ENCODE data around the gene KRTAP1-3.

The KRTAP1-3 gene

DNA sequence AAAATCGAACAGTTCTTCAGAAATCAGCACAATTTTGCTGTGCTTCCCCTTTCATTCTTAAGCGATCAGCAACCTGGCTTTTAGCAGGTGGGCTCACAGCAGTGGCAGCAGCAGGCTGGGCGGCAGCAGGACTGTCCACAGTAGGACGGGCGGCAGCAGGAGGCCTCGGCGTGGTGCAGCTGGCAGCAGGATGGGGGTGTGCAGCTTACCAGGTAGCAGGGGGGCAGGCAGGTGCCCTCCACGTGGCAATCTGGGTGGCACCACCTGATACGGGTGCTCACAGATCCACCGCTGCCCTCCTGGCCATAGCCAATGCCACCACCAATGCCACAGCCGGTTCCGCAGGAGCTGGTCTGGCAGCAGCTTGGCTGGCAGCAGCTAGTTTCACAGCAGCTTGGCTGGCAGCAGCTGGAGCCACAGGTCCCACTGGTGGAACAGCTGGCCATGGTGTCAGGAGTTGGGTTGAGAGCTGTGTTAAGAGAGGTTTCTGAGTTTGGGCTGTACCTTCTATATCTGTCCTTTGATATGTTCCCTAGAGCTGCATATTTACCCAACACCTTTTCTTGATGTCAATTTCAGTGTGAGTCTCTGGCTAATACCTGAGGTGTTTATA, 4.9 kb downstream of the KRTAP1-3 start, which contains the start of gene KRTAP1-4:
Gene KRTAP1-4 (minus strand): TSS at position 563 of the 613 bp plus-strand sequence. CDS start 117 bp downstream, at position 446.
- DNase-seq, result no peak
- Mint-ChIP-seq H3K36me3 (ENCODE audit: low read depth) (no peaks in the 10 kb centered on the region), H3K27me3 (peaks cover 49% of the 10 kb centered on the region), H3K4me1 (ENCODE audit: low read depth) (no peaks in the 10 kb centered on the region), H3K9me3 (no peaks in the 10 kb centered on the region), H3K27ac (no peak within 1 kb of the TSS), H3K4me3 (no peak within 1 kb of the TSS)

DNA sequence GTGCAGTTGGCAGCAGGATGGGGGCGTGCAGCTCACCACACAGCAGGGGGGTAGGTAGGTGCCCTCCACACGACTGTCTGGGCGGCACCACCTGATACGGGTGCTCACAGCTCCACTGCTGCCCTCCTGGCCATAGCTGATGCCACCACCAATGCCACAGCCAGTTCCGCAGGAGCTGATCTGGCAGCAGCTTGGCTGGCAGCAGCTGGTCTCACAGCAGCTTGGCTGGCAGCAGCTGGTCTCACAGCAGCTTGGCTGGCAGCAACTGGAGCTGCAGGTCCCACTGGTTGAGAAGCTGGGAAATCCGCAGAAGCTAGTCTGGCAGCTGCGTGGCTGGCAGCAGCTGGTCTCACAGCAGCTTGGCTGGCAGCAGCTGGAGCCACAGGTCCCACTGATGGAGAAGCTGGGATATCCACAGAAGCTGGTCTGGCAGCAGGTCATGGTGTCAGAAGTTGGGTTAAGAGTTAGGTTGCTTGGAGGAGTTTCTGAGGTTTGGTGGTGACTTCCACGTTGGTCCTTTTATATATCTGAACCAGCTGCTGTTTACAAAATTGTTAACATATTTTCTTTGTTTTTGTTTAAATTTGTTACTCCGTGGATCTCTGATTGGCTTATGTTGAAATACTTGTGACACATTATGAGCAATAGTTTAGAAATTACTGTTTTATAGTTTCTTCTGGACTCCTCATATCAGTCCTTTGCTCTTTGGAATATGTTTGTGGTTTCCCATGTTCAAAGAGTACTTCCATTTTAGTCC, 7.8 kb downstream of the KRTAP1-3 start, which contains the start of gene KRTAP1-5:
Gene KRTAP1-5 (minus strand): TSS at position 494 of the 757 bp plus-strand sequence. CDS start 53 bp downstream, at position 441.
- H3K4me1 Mint-ChIP-seq (ENCODE audit: low read depth), result no peaks in the 10 kb centered on the region
- H3K27ac Mint-ChIP-seq, result no peak within 1 kb of the TSS
- no peak within 1 kb of the TSS for H3K4me3 Mint-ChIP-seq
- H3K36me3 Mint-ChIP-seq (ENCODE audit: low read depth), result no peaks in the 10 kb centered on the region
- DNase-seq, result no peak
- H3K9me3 Mint-ChIP-seq, result no peaks in the 10 kb centered on the region
- H3K27me3 Mint-ChIP-seq, result peaks cover 53% of the 10 kb centered on the region

DNA sequence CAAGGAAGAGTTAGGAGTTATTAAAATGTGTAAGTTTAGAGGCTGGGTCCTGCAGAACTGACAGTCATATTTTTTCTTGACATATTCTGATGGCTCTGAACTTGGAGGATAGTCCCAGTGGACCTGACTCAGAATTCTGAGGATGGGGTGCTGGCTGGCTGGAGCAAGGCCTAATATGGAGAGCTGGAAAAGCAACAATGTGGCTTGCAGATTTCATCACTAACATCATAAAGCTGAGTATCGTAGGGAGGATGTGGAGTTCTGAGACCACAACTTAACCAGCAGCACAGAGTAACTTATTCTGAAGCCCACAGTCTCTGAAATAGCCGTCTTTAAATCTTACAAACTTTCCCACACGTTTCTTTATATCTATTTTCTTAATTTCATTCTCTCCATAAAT, 10.0 kb downstream of the KRTAP1-3 start:
- H3K36me3 Mint-ChIP-seq (ENCODE audit: low read depth), result no peaks in the 10 kb centered on the region
- no peak for DNase-seq
- no peak overlapping the region for H3K4me3 Mint-ChIP-seq
- H3K4me1 Mint-ChIP-seq (ENCODE audit: low read depth), result no peaks in the 10 kb centered on the region
- H3K27me3 Mint-ChIP-seq, result peaks cover 49% of the 10 kb centered on the region
- H3K9me3 Mint-ChIP-seq, result no peaks in the 10 kb centered on the region
- H3K27ac Mint-ChIP-seq, result no peak overlapping the region

DNA sequence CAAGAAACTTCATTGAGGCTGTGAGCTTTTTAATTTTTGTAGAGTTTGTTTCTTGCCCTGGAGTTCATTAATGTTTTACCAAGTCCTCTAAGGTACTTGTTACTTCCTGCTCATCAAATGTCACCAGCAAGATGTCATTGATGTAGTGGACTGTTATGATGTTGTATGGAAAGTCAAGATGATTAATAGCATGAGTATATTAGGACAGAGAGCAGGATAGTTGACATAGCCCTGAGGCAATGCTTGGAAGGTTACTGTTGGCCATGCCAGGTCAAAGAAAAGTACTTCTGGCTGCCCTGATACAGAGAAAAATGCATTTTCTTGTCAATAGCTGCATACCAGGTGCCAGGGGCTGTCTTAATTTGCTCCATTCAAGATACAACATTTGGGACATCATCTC, 14.3 kb downstream of the KRTAP1-3 start:
- Mint-ChIP-seq H3K9me3 (no peaks in the 10 kb centered on the region), H3K27ac (no peak overlapping the region), H3K4me3 (no peak overlapping the region), H3K27me3 (peaks cover 28% of the 10 kb centered on the region), H3K4me1 (ENCODE audit: low read depth) (no peaks in the 10 kb centered on the region), H3K36me3 (ENCODE audit: low read depth) (no peaks in the 10 kb centered on the region)
- no peak for DNase-seq

DNA sequence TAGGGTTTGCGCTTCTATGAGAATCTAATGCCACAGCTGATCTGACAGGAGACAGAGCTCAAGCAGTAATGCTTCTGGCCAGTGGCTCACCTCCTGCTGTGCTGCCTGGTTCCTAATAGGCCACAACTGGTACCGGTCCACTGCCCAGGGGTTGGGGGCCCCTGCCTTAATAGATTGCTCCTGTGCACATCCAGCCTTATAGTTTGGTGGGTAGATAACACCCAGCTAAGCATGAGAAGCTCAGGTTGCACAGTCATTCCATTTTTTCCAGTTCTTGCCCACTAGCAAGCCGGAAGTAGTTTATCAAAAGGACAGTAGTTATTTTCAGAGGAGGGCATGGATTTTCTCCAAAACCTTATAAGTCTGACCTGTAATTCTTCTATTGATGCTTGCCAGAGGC, 15.3 kb downstream of the KRTAP1-3 start:
- Mint-ChIP-seq H3K4me3 (no peak overlapping the region), H3K4me1 (ENCODE audit: low read depth) (no peaks in the 10 kb centered on the region), H3K9me3 (no peaks in the 10 kb centered on the region), H3K36me3 (ENCODE audit: low read depth) (no peaks in the 10 kb centered on the region), H3K27me3 (peaks cover 26% of the 10 kb centered on the region), H3K27ac (no peak overlapping the region)
- no peak for DNase-seq

DNA sequence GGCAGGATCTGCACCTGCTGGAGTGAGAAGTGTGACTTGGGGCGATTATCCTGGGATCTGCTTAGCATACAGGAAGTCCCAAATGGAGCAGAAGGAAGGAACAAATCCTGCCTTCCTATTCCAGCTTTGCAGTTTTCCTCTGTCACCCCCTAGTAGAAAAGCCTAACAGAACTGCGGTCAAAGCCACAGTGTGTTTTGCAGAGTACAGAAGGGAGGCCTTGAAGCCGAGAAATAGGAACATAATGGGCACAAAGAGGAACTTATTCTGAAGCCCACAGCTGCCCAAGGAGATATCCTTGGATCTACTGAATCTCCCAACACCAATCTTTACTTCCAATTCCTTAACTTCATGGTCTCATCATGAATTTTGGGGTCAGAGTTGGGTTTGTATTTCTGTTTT, 16.1 kb downstream of the KRTAP1-3 start:
- H3K36me3 Mint-ChIP-seq (ENCODE audit: low read depth), result no peaks in the 10 kb centered on the region
- DNase-seq, result no peak
- H3K27ac Mint-ChIP-seq, result no peak overlapping the region
- H3K4me1 Mint-ChIP-seq (ENCODE audit: low read depth), result no peaks in the 10 kb centered on the region
- H3K9me3 Mint-ChIP-seq, result no peaks in the 10 kb centered on the region
- H3K4me3 Mint-ChIP-seq, result no peak overlapping the region
- peaks cover 26% of the 10 kb centered on the region for H3K27me3 Mint-ChIP-seq

DNA sequence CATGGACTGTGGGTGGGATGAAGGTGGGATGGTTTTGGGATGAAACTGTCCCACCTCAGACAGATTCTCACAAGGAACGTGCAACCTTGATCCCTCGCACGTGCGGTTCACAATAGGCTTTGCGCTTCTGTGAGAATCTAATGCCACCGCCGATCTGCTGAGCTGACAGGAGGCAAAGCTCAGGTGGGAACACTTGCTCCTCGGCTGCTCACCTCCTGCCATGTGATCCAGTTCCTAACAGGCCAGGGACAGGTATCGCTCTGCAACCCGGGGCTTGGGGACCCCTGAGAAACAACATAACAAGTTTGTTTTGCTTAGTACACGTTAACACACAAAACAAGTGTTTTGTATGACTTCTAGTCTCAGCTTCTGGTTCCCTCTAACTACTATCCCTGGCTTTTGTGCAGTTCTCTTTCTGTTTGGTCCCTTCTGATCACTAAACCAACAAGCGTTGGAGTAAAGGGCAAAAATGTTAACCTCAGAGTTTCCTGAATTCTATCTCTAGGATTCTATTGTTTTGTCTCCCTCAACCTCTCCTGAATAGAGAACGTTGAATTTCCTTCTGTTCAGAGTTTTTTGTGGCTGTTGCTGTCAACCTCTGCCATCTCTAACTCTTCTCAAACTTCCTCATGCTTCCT, 18.0 kb downstream of the KRTAP1-3 start:
- no peak for DNase-seq
- Mint-ChIP-seq H3K27me3 (peaks cover 13% of the 10 kb centered on the region), H3K4me1 (ENCODE audit: low read depth) (no peaks in the 10 kb centered on the region), H3K9me3 (no peaks in the 10 kb centered on the region), H3K36me3 (ENCODE audit: low read depth) (no peaks in the 10 kb centered on the region), H3K27ac (no peak overlapping the region), H3K4me3 (no peak overlapping the region)

DNA sequence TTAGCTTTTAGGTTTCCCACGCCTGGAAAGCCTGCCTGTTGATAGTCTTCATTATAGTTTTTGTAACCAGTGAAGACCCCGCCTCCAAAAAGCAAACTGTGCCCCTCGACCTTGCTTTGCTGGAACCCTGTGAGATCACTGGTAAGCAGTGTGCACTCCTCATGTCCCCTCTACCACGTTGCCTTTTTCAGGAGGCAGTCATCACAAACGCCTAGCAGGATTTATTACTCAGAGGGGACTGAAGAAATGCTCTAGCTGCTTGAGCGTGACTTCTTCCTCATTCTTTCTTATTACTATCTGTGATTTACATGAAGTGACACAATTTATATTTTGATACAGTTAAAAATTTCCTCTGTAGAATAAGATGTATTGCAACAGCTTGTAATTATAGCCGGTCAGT, 19.2 kb downstream of the KRTAP1-3 start:
- no peaks in the 10 kb centered on the region for H3K4me1 Mint-ChIP-seq (ENCODE audit: low read depth)
- no peak overlapping the region for H3K27ac Mint-ChIP-seq
- DNase-seq, result no peak
- H3K4me3 Mint-ChIP-seq, result no peak overlapping the region
- no peaks in the 10 kb centered on the region for H3K36me3 Mint-ChIP-seq (ENCODE audit: low read depth)
- no peaks in the 10 kb centered on the region for H3K9me3 Mint-ChIP-seq
- peaks cover 6% of the 10 kb centered on the region for H3K27me3 Mint-ChIP-seq

DNA sequence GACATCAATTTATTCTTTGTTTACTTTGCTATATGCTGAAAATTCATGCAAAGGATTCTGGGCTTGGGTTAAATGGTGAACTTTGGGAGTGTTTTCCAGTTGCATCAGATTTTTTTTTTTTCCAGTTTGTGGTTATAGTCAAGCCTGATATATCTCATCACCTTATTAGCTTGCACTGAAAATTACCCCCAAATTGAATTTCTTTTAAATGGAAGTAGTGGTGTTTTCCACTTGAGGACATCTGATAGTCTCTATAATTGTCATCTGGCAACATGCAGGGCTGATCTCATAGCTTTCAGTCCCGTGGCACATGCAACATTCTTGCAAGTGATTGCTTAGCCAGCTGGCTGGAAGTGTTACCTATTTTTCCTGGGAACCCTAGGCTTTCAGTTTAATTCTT, 21.1 kb downstream of the KRTAP1-3 start:
- H3K4me1 Mint-ChIP-seq (ENCODE audit: low read depth), result no peaks in the 10 kb centered on the region
- no peak for DNase-seq

DNA sequence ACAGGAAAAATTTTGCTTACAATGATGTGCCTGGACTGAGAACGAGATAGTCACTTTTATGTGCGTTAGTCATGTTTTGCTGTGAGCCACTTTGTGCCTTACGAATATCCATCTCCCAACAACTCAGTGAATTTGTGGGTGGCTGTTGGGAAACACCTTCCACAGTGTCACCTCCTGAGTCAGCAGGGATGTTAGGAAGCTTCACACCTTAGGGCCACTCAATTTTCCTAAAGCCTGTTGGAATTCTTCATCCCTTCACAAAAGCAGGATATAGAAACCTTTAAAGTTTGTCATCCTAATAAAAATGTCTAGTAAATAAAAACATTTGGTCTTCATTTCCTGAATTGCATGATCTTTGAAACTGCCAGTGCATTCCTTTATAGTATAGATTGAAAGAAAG, 21.5 kb downstream of the KRTAP1-3 start:
- no peak overlapping the region for H3K27ac Mint-ChIP-seq
- H3K4me3 Mint-ChIP-seq, result no peak overlapping the region
- no peaks in the 10 kb centered on the region for H3K36me3 Mint-ChIP-seq (ENCODE audit: low read depth)
- peaks cover 6% of the 10 kb centered on the region for H3K27me3 Mint-ChIP-seq
- no peak for DNase-seq
- H3K9me3 Mint-ChIP-seq, result no peaks in the 10 kb centered on the region
- H3K4me1 Mint-ChIP-seq (ENCODE audit: low read depth), result no peaks in the 10 kb centered on the region

More for the DNA sequence above, 21.1 kb downstream of the KRTAP1-3 start:
- H3K27me3 Mint-ChIP-seq, result peaks cover 6% of the 10 kb centered on the region
- H3K27ac Mint-ChIP-seq, result no peak overlapping the region
- no peaks in the 10 kb centered on the region for H3K36me3 Mint-ChIP-seq (ENCODE audit: low read depth)
- no peak overlapping the region for H3K4me3 Mint-ChIP-seq
- H3K9me3 Mint-ChIP-seq, result no peaks in the 10 kb centered on the region

DNA sequence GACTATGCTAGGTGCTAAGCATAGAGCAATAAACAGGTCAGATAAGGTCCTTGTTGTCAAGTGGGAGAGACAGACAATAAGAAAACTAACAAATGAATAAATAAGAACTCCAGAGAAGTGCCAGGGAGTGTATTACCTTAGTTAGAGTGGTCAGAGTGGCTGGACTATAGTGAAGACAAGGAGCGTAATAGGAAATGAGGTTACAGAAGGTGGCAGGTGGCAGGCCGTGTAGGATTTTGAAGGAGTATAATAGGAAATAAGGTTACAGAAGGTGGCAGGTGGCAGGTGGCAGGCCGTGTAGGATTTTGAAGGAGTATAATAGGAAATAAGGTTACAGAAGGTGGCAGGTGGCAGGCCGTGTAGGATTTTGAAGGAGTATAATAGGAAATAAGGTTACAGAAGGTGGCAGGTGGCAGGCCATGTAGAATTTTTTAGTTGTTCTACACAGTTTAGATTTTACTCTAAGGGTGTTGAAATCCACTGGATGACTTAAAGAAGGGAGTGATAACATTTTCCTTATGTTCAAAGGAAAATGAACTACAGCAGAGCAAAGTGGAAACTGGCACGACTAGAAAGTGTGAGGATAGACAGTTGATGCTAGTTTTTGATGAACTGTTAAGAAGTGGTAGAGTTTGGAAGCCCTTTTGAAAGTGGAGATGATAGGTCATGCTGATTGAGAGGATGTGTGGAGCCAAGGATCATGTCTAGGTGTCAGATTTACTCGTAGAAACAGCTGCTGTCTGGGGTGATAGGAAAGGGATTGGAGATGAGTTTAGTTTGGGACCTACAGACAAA, 22.2 kb downstream of the KRTAP1-3 start:
- Mint-ChIP-seq H3K27ac (no peak overlapping the region), H3K4me1 (ENCODE audit: low read depth) (no peaks in the 10 kb centered on the region), H3K27me3 (peaks cover 3% of the 10 kb centered on the region), H3K36me3 (ENCODE audit: low read depth) (no peaks in the 10 kb centered on the region), H3K4me3 (no peak overlapping the region), H3K9me3 (no peaks in the 10 kb centered on the region)
- DNase-seq, result no peak

DNA sequence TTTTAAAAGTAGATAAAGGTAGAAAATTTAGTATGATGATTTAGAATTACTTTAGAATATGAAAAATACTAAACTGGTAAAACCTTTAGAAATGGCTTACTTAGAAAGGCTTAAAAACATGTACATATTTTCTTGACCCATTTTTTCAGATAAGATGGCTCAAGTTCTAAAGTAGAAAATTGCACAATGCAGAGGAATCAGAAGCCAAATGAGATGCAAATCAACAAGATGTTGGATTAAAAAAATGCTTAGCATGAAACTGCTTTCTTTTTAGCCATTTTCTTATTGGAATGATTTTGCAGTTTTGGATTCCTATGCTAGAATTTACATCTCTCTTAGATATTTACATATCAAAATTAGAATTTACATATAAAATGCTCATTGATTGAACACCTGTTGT, 24.2 kb downstream of the KRTAP1-3 start:
- no peaks in the 10 kb centered on the region for H3K27me3 Mint-ChIP-seq
- H3K27ac Mint-ChIP-seq, result no peak overlapping the region
- H3K36me3 Mint-ChIP-seq (ENCODE audit: low read depth), result no peaks in the 10 kb centered on the region
- no peaks in the 10 kb centered on the region for H3K4me1 Mint-ChIP-seq (ENCODE audit: low read depth)
- no peak overlapping the region for H3K4me3 Mint-ChIP-seq
- H3K9me3 Mint-ChIP-seq, result no peaks in the 10 kb centered on the region
- no peak for DNase-seq

DNA sequence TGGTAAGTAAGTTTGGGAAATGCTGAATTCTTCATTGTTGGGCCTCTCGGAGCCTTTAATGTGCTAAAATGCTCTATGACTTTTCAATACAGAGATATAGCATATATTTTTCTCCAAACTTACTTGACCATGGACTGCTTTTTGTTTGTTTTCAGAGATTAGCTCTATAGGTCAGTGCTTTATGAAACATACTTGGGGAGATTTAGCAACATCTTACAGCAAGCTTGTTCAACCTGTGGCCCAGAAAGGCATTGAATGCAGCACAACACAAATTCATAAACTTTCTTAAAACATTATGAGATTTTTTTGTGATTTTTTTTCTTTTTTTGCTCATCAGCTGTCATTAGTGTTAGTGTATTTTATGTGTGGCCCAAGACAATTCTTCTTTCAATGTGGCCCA, 24.7 kb downstream of the KRTAP1-3 start:
- H3K4me1 Mint-ChIP-seq (ENCODE audit: low read depth), result no peaks in the 10 kb centered on the region
- H3K27ac Mint-ChIP-seq, result no peak overlapping the region
- DNase-seq, result no peak
- no peaks in the 10 kb centered on the region for H3K27me3 Mint-ChIP-seq
- no peaks in the 10 kb centered on the region for H3K36me3 Mint-ChIP-seq (ENCODE audit: low read depth)
- no peaks in the 10 kb centered on the region for H3K9me3 Mint-ChIP-seq
- H3K4me3 Mint-ChIP-seq, result no peak overlapping the region

DNA sequence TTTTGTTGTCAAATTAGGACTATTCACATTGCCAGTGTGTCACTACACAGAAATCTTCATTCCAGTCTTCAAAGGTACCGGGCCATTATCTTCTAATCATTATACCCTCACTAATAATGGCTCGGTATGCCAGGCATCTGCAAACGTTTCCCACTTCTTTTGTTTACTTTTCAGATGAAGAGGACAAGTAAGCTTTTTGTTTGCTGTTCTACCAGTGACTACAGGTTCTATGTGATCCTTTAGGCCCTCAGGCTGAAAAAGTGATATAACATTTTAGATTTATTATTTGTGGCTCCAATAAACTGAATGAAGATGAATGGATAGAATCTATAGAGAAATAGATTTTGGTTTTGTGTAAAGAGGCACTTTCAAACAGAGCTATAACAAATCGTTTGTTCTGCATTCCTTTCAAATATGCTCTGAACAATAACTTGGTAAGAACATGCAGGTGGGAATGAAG, 25.3 kb downstream of the KRTAP1-3 start:
- H3K36me3 Mint-ChIP-seq (ENCODE audit: low read depth), result no peaks in the 10 kb centered on the region
- no peaks in the 10 kb centered on the region for H3K9me3 Mint-ChIP-seq
- no peak for DNase-seq
- no peaks in the 10 kb centered on the region for H3K4me1 Mint-ChIP-seq (ENCODE audit: low read depth)
- peaks cover 3% of the 10 kb centered on the region for H3K27me3 Mint-ChIP-seq
- H3K27ac Mint-ChIP-seq, result no peak overlapping the region
- no peak overlapping the region for H3K4me3 Mint-ChIP-seq

Measured in activated T-cell treated with anti-CD3 and anti-CD28 coated beads, Interleukin-2, amount 50 U/mL, for 24 hours (primary cell).